ENCODE data around the gene LCNL1. TPM values are rescaled to one million over a fixed set of nuclear protein-coding genes. Genes with fewer than 3 reads are reported as not detected.

LCNL1 gene
- polyA plus RNA-seq, 1 donor: 0.61 TPM

DNA sequence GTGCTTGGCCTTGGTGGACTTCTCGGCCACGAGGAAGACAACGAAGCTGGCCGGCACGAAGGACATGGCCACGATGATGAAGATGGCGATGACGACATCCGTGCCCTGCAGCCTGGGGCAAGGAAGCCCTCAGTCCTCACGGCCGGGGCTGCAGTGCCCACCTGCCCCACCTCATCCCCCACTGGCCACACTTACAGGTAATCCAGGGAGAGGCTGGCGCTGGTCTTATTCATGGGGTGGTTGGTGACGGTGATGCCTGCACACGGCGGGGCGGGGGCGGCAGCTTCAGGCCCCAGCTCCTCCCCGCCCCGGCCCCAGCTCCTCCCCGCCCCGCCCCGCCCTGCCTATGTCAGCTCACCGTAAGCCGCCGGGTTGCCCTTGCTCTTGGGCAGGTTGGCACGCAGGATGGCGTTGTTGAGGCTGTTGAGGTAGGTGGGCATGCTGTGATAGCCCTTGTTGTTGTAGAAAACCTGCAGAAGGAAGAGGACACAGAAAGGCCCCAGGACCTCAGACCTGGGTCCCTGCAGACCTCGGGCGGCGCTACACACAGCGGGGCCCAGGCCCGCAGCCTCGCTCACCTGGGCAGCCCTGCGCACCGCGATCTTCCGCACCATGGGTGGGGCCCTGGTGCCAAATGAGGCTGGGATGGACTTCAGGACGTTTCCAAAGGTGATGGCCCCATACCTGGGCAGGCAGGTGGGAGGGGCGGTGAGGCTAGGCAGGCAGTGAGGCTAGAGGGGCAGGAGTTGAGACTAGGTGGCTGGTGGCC, 29.3 kb downstream of the LCNL1 start:
- no peak for DNase-seq (ENCODE audit: low read depth)

DNA sequence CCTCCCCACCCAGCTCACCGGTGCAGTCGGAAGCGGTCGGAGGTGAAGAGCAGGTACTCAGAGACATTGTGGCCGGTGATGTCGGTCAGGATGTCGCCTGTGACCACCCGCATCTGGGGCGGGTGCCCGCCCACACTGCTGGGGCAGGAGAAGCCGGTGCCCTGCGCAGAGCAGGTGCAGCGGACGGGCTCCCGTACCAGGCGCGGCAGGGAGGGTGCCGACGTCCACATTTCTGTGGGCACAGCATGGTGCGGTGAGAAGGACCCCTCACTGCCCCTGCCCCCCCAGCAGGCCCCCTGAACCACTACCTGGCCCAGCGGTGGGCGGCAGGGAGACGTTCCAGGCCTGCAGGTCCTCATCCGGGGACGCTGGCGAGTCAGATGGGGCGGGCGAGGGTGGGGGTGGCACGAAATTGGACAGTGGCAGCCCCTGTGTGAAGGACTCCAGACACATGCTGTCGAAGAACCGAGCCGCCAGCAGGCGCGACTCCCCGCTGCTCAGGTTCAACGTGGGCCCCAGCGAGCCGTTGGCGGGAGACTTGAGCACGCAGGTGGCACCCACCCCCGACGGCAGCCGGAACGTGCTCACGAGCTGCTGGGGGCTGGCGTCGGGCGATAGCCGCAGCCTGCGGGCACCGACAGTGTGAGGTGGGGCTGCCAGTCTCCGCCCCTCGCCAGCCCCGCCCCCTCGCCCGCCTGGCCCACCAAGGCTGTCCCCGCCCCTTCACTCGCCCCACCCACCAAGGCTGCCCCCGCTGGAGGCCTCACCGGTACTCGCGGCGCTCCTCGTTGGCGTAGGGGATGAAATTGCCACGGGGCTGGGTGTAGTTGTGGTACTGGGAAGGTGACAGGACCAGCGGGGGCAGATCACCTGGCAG, 30.1 kb downstream of the LCNL1 start:
- no peak for DNase-seq (ENCODE audit: low read depth)

DNA sequence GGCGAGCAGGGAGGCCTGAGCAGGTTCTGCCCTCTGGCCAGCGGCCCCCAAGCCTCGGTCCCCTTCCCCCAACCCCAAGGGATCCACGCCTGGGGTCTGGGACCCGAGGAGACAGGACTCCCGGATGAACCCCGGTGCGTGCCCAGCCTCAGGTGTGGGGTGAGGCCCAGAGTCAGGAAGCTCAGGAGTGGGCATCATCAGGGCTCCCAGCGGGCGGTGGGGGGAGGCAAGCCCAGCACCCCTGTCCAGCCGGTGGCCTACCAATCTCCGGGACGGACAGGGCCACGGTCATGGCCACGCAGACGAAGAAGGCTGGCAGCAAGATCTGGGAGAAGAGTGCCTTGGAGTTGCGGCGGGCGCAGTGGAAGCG, 30.8 kb downstream of the LCNL1 start:
- no peak for DNase-seq (ENCODE audit: low read depth)

DNA sequence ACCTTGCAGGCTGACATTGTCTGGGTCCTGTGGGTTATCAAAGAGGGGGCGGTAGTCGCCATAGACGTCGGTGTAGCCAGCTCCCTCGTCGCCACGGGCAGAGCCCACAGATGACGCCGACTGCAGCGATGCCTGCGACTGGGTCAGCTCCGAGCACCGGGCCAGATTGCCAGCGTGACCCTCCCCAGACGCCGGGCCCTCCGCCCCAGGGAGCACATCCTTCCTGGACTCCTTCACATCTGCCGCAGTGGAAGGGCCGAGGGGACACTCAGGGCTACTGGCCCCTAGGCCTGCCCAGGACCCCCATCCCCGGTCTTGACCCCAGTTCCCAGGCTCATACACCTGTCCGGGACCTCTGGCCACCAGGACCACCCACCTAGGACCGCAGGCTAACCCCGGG, 31.4 kb downstream of the LCNL1 start:
- no peak for DNase-seq (ENCODE audit: low read depth)

DNA sequence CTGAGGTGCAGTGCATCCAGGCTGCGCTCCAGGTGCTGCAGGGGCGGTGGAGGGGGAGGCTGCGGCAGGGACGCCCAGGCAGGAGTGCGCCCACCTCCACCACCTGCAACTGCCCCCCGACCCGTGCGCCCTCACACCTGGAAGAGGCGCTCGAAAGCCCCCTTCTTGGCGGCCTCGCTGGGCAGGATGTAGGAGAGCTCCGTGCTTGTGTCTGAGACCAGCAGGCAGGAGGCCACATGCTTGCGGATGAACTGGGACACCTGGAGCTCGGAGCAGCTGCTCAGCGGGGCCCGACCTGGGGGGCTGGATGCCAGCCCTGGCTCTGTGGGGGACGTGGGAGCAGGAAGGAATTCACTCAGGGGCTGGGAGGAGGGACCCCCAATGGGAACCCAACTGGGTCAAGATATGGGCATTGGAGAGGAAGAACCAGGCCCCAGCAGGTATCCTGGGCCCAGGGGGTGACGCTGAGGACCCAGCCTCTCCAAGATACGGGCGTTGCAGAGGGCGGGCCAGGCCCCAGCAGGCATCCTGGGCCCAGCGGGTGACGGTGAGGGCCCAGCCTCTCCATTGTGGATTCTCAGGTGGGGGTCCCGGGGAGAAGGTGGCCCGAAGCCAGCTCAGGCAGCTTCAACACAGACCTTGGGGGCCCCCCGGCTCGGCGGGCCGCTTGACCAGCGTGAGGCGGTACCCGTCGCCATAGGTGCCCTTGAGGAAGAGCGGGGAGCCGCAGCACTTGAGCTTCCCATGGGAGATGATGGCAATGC, 32.2 kb downstream of the LCNL1 start:
- no peak for DNase-seq (ENCODE audit: low read depth)

DNA sequence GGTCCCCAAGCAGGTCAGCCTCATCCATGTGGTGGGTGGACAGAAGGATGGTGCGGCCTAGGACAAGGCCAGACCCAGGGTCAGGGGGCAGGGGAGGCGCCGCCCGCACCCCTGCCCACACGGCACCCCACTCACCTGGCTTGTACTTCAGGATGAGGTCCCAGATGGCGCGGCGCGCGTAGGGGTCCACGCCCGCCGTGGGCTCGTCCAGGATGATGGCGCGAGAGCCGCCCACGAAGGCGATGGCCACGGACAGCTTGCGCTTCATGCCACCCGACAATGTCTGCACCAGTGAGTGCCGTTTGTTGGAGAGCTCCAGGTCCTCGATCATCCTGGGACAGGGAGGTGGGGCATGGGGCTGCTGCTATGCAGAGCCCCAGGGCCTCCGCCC, 32.7 kb downstream of the LCNL1 start:
- DNase-seq (ENCODE audit: low read depth): no peak

DNA sequence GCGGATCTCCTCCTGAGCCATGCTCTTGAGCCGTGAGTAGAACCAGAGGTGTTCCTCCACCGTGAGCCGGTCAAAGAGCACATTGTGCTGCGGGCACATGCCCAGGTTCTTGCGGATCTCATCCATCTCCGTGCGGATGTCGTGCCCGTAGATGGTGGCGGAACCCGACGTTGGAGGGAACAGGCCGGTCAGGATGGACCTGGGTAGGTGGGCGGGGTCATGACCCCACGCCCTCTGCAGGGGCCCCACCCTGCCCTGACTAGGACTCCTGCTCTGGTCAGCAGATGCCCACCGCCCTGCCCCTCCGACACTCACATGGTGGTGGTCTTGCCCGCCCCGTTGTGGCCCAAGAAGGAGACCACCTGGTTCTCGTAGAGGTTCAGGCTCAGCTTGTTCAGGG, 33.2 kb downstream of the LCNL1 start:
- DNase-seq (ENCODE audit: low read depth): no peak

DNA sequence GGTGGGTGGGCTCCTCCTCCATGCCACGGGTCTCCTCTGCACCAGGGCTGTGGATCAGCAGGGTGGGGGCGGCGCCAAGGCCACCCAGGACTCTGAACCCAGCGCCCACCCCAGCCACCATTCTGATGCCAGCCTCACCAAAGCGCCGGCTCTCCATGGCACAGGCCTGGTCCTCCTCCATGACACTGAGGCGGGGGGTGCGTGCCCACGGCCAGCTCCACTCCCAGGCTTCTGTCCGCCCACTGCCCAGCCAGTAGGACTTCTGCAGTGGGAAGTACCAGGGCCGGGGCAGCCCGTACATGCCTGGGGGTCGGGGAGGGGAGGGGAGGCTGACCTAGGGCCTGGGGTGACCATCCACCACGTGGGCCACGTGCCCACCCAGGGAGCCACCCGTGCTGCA, 33.6 kb downstream of the LCNL1 start:
- no peak for DNase-seq (ENCODE audit: low read depth)

DNA sequence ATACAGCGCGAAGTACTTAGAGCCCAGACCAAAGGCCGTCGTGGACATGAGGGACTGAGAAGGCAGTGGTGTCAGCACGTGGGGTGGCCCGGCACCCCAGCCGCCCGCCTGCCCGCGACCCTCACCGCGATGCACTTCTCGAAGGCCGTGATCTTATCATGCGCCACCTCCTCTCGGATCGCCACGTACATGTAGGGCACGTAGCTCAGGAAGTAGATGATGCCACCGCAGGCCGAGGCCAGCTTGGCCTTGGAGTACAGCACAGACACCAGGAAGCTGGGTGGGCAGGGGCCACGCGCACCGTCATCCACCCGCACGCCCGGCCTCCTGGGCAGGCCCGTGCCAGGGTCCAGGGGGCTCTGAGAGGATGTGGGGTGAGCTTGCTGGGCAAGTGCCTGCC, 34.3 kb downstream of the LCNL1 start:
- DNase-seq (ENCODE audit: low read depth): no peak

DNA sequence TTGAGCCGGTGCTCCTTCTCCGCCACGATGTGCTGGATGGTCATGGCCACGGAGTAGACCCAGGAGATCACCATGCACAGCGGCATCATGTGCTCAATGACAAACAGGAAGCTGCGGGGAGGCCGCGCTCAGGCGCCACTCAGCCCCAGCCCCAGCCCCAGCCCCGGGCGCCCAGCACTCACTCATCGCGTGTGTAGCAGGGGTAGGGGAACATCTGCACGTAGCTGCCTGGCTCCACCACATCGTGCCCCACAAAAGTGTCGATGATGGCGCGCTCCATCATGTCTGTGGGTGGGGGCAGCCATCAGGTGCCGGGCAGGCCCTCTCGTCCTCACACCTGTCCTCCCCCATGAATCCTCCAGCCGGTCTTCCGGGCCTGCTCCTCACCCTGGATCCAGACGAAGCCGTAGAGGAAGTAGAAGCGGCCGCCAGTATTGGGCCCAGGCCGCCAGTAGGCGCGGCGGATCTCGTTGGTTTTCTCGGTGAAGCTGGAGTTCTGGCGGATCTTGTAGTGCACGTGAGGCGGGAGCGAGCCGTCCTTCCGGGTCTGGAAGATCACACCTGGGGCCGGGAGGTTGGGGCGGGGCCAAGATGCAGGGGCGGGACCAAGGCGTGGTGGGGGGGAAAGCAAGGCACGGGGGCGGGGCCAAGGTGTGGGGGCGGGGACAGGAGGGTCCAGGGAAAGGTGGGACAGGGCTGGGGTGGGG, 35.2 kb downstream of the LCNL1 start:
- no peak for DNase-seq (ENCODE audit: low read depth)

DNA sequence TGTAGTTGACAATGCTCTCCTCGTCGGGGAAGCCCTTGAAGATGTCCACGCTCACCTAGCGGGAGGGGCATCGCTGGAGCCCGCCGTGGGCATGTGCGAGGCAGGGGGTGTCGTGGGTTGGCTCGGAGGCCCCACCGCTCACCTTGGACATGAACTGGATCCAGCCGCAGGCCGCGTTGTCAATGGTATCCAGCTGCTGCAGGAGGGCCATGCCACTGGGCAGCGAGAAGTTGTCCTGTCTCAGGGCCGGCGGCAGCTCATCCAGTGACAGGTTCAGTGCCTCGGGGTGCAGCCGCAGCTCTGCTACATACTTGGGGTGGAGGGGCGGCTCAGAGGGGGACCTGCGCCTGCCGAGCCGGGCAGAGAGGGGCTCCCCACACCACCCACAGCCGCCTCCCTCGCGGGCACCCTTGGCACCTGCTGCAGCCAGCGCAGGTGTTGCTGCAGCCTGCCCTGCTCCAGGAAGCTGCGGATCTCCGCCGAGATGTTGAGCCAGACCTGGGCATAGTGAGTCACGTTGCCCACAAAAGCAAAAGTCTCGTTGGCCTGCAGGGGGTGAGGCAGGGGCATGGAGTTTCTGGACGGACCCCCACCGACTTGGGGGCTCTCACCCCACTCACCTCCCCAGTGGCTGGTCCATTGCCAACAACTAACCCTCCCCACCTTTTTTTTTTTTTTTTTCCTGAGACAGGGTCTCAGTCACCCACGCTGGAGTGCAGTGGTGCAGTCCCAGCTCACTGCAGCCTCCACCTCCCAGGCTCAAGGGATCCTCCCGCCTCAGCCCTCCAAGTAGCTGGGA, 36.2 kb downstream of the LCNL1 start:
- no peak for DNase-seq (ENCODE audit: low read depth)

DNA sequence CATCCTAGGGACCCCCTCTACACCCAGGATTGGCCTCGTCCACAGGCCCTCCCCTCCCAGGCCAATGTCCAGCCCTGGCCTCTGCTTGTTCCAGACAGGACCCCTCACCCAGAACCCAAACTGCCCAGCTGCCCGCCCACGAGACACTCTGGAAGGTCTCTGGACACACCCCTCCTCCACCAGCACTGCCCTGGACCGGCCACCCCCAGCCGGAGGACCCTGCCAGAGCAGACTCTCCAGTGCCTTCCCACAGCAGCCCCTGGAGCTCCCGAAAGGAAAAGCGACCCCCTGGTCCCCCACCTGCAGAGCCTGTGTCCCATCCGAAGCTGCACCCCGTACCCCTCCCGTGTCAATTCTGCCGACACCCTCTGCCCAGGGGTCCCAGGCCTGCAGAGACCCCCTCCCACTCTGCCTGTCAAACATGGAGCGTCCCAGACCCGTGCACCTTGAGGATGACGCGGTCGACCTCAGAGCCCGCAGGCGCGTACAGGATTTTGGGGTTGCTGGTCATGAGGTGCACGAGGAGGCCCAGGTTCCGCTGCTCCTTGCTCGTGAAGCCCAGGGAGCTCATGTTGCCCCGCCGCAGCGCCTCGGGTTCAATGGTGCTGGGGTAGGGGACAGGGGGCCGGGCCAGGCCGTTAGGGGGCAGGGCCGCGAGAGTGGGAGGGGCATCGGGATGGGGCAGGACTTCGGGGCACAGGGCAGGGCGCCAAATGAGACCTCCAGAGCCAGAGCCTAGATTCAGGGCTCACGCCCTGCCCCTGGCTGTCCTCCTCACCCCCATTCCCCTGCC, 37.3 kb downstream of the LCNL1 start:
- DNase-seq (ENCODE audit: low read depth): no peak

DNA sequence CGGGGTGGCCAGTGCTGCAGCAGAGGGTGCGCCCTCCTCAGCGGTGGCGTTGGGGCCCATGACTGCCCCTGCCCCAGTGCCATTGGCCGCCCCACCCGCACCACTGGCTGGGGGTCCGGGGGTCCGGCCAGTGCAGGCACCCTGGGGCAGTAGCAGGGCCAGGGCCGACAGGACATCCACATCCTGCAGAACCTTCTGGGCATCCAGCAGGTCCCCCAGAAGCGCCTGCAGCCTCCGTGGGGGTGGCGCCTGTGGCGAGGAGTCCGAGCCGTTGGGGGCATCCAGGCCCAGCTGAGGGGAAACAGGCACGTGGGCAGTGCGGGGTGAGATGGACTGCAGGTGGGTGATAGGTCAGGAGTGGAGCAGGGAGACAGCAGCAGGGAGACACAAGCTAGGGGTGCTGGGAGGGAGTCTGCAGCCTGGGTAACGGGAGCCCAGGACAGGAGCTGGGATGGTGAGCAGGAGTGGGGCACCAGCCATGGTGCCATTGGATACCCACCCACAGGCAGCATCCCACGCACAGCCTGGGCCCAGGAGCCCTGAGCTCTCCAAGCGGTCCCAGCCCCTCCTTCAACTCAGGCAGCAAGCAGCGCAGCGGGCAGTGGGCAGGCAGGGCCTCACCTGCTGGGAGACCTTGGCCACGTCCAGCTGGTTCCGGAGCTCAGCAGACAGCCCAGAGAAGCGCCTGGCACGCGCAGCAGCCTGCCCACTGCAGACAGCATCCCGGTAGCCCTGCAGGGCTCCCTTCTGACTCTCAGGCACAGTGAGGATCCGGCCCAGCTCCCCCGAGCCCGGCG, 38.2 kb downstream of the LCNL1 start:
- no peak for DNase-seq (ENCODE audit: low read depth)

DNA sequence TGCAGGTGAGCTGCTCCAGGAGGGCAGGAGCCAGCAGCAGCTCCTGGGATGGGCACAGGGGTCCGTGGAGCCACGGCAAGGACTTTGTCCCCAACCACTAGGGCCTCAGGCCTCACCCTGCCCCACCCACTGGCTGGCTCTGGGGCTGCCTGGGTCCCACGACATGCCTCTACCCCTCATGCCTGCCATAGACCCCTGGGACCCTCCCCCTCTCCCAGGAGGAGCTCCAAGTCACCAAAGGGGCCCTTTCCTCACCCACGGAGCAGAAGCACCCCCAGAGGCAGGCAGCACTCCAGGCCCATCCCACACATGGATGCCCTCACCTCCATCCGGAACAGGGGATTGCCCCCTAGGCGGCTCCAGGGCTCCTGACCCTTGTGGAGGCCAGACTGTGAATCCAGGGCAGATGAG, 38.8 kb downstream of the LCNL1 start:
- DNase-seq (ENCODE audit: low read depth): no peak

DNA sequence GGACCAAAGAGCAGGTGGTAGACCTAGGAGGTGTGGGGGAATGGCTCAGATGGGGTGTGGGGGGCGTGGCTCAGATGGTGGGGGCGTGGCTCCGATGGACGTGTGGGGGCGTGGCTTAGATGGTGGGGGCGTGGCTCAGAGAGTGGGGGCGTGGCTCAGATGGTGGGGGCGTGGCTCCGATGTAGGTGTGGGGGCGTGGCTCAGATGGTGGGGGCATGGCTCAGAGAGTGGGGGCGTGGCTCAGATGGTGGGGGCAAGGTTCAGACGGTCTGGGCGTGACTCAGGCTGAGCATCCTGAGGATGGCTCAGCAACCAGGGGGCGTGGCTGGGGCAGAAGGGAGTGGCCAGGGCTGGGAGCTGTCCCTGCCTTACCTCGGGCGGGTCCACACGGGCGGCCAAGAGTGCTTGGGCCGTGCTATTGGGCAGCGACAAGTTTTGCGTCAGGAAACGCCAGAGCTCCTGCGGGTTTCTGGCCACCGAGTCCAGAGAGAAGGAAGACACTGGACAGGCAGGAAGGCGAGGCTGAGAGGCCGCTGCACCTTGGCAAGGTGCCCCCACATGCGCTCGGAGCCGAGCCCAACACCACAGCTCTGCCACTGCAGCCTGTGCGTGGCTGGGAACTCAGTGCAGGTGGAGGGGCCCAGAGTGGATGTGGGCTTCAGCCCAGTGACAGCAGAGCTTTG, 39.3 kb downstream of the LCNL1 start:
- DNase-seq (ENCODE audit: low read depth): no peak

DNA sequence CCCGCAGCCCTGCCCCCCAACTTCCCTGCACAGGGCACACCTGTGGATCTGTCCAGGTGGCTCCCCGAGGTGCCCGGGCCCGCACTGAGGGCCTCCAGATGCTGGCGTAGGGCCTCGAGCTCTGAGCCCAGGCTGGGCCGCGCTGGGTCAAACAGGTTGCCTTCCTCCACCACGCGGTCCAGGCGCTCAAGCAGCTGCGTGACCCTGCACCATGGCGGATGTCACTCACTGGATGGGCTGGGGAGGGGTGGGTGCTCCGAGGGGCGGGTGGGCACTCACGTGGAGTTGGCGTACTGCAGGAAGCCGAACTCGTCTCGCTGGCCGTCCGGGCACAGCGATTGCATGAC, 39.8 kb downstream of the LCNL1 start:
- DNase-seq (ENCODE audit: low read depth): no peak

DNA sequence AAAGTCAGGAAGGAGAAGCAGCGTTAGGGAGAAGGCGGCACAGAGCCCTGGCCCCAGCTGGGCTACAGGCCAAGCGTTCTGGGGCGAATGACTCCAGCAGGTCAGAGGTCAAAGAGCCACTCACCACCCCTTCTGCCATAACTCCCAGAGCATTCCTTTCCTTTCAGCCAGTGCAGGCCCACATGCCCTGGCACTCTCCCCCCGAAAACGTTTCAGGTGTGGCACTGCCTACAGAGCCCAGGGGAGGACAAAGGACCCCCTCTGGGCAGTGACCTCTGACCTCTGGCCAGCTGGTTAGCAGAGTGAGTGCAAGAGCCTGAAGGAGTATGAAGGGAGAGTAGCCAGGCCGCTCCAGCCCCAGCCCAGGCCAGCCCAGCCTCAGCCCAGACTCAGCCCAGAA, 40.4 kb downstream of the LCNL1 start:
- DNase-seq (ENCODE audit: low read depth): no peak

DNA sequence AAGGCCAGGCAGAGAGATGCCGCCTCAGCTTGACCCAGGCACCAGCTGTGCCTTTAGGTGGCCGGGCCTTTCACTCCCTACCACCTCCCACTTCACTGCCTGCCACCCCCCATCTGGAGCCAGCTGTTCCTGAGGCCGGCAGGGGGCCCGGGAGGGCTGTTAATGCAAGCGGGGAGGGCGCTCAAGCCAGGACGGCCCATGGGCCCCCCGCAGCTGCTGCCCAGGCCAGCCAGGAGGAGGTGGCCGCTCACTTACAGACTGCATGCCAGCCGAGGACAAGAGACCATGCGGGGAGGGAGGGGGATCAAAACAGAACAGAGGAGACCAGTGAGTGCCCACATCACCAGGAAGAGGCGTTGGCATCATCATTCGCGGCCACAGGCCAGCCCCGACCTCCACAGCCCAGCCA, 40.8 kb downstream of the LCNL1 start:
- DNase-seq (ENCODE audit: low read depth): no peak

DNA sequence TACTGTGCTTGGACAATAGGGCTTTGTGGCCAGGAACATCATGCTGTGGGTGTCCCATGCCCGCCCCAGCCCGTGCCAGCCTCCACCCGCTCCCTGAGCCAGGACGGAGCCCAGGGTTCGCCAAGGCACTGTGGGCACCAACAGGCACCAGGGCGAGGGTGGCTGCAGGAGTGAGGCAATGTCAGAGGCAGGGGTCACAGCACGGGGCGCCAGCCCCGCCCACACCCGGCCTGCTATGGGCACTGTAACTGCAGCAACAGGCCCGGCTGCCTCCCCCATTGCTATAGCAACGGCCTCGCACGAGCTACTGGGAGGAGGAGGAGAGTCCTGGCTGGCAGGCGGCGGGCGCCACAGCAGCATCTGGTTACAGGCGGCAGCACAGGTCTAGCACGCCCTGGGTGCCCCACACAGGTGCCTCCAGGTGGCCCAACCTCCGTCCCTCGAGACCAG, 42.7 kb downstream of the LCNL1 start:
- DNase-seq (ENCODE audit: low read depth): no peak

Data from forelimb muscle (tissue), 1 donor.